Cerebellar cortex (tissue), 1 donor: ENCODE measurements around the gene DNASE1L2.
A peak's percentile ranks its signal among the peaks of the same experiment; 100 is the strongest.

Experiments used
- DNase-seq: peaks from one replicate; pipeline ENCODE4 v3.0.0-alpha.2; 2015; ENCODE audit warnings: low spot score

DNASE1L2 gene

GRCh38 chr16:2226245-2226793 lies 9.9 kb upstream of the DNASE1L2 start:
- no peak for DNase-seq

DNA sequence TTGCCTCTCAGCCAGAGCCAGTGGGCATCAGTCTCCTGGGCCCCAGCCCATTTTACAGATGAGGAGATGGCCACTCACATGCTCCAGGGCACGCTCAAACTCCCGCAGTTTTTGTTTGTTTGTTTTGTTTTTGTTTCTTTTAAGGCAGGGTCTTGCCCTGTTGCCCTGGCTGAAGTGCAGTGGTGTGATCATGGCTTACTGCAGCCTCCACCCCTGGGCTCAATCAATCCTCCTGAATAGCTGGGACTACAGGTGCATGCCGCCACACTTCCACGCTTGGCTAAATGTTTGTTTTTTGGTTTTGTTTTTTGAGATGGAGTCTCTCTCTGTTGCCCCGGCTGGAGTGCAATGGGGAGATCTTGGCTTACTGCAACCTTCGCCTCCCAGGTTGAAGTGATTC lies 9.3 kb upstream of the DNASE1L2 start:
- no peak for DNase-seq

DNA sequence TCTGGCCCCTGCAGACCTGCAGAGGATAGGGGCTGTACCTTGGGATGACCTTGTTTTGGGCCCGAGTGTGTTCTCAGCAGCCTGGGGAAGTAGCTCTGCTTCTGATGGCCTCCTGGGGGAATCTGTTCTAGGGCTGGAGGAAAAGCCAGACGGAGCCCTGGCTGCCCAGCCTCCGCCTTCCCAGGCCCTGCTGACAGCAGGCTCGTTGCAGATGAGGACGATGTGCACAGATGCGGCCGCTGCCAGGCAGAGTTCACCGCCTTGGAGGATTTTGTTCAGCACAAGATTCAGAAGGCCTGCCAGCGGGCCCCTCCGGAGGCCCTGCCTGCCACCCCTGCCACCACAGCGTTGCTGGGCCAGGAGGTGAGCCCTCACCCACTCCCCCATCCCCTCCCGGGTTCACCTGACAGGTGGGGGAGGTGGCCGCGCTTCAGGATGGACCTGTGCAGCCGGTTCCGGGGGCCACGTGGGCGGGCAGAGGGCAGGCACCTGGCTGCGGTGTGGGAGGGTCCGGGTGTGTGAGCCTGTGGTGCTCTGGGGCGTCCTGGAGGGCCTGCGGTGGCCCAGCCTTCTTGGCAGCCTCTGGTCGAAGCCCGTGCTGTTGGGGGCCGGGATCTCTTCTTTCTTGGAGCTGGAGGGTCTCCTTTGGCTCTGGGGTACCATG lies 8.0 kb upstream of the DNASE1L2 start:
- no peak for DNase-seq

DNA sequence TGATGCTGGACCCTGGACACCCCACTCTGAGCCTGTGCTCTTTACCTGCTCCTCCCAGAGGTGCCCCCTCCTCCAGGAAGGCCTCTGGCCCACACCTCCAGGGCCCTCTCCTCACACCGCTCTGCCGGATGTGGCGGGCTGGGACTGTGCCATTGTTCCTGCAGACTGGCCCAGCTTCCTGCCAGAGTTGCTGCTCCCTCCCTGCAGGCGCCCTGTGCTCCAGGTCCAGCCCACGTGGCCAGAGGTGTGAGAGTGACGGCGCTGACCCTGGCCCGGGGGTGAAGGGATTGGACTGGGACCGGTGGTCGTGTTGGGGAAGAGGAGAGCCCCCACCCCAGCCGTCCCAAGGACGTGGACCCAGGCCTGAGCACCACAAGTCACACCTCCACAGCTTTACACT lies 7.2 kb upstream of the DNASE1L2 start:
- DNase-seq, result no peak

DNA sequence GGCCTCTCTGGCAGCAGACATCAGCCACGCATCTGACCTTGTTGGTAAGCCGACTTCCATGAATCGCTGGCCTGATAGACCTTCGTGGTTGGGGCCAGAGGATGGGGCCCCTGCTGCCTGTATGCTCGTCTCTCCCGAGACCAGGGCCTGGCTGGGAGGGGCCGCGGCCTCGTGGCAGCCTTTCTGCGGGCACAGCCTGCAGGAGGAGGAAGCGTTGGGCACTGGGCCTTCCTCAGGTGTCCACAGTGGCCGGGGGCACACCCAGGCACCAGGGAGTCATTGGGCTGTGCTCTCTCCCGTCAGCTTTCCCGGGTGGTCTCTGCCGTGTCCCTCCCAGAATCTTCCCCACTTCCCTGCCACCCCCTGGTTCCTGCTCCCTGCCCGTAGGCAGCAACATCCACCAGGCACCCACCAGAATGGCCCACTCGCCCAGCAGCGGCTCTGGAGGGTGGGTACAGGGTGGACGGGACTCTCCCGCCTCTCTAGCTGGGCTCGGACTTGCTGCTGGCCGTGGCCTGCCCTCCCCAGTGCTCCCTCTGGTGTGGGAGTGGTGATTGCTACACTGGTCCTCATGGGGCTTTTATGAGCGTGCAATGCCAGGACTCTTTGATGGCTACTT lies 6.5 kb upstream of the DNASE1L2 start:
- no peak for DNase-seq

GRCh38 chr16:2230376-2230775 lies 5.9 kb upstream of the DNASE1L2 start:
- no peak for DNase-seq

DNA sequence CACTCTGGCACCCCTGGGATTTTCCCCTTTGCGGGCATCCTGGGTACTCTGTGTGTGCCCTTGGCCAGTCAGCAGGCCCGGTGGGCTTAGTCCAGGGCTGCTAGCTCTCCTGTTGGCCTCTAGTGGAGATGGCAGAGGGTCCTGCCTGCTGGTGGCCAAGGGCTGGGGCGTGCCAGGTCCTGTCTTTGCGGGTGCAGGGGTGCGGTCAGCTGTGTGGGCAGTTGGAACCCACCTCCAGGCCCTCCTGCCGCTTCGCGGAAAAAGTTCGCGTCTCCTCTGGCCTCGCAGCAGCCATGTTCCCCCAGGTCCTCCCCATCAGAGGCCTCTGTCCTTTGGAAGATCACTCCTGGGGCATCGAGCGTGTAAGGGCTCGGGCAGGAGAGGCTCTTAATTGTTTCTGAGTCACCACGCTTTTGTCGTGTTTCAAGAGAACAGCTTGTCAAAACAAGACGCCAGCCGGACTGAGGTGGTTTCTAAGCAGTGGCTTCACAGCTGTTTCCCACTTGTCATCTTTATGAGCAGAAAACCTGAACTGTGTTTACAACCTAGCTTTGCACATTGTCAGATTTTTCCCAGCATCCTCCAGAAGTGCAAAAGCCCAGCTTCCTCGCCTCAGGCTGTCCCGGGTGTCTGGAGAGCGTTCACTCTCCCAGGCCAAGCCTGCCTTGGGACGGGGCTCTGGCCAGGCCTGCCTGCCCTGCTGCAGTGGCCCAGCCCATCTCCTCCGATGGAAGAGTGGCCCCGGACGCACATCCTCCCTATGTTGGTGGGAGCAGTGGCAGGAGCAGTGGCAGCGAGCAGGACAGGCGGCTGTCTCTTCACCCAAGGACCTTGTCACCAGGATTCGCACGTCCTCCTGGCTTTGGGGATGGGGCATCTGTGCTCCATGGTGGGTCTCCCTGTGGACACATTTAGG lies 5.0 kb upstream of the DNASE1L2 start:
- DNase-seq, result no peak

DNA sequence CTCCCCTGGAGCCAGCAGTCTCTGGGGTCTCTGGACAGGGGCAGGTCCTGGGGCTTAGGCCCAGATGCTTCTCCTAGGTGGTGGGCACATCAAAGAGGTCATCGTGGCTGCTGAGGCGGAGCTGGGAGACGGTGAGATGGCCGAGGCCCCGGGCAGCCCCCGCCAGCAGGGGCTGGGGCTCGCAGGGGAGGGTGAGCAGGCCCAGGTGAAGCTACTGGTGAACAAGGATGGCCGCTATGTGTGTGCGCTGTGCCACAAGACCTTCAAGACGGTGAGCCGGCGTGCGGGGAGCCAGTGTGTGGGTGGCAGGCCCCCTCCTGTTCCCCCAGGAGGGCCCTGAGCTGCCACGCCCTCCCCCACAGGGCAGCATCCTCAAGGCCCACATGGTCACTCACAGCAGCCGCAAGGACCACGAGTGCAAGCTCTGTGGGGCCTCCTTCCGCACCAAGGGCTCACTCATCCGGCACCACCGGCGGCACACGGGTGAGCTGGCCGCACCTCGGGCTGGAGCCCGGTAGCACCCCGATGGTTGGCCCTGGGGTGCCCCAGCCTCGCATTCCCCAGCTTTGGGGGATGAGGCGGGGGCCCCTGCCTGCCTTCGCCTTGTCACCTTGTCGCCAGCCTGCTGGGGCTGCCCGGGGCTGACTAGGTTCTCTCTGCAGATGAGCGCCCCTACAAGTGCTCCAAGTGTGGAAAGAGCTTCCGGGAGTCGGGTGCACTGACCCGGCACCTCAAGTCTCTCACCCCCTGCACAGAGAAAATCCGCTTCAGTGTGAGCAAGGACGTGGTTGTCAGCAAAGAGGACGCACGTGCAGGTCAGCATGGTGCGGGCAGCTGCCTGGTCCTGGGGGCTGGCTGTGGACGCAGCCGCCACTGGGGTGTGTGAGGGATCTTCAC lies 3.9 kb upstream of the DNASE1L2 start:
- no peak for DNase-seq

GRCh38 chr16:2233046-2233775 lies 3.0 kb upstream of the DNASE1L2 start:
- DNase-seq, result no peak

DNA sequence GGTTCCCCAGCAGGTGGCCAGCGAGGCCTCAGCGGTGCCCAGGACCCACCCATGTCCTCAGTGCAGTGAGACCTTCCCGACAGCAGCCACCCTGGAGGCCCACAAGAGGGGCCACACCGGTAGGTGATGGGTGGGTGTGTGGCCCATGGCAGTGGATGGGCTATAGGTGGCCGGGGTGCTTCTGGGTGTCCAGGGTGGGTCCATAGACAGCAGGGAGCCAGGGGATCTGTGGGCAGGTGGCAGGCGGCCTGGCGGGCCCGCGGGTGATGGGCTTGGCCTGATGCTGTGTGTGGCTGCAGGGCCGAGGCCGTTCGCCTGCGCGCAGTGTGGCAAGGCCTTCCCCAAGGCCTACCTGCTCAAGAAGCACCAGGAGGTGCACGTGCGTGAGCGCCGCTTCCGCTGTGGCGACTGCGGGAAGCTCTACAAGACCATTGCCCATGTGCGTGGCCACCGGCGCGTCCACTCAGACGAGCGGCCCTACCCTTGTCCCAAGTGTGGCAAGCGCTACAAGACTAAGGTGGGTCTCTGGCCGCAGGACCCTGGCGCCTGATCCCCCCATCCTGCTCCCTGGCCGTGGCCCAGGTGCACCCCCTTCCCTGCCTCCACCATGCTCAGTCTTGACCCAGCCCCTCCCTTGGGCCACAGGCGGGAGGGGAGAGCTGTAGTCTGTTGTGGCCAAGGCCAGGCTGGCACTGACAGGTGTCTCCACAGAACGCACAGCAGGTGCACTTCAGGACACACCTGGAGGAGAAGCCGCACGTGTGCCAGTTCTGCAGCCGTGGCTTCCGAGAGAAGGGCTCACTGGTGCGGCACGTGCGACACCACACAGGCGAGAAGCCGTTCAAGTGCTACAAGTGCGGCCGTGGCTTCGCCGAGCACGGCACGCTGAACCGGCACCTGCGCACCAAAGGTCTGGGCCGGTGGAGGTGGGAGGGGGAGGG lies 2.1 kb upstream of the DNASE1L2 start:
- no peak for DNase-seq

- no peak for DNase-seq
These were observed 1.5 kb upstream of the DNASE1L2 start for GRCh38 chr16:2234813-2235170.

DNA sequence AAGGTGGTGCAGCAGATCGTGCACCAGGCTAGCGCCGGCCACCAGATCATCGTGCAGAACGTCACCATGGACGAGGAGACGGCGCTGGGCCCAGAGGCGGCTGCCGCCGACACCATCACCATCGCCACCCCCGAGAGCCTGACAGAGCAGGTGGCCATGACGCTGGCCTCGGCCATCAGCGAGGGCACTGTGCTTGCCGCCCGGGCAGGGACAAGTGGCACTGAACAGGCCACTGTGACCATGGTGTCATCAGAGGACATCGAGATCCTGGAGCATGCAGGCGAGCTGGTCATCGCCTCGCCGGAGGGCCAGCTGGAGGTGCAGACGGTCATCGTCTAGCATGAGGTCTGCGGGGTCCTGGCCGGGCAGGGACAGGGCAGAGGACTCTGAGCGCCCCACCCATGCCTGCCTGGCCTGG lies 1.0 kb upstream of the DNASE1L2 start:
- DNase-seq, result no peak

- peak; percentile 27 for DNase-seq
These were observed 428 bp upstream of the DNASE1L2 start for GRCh38 chr16:2235695-2236336.

DNA sequence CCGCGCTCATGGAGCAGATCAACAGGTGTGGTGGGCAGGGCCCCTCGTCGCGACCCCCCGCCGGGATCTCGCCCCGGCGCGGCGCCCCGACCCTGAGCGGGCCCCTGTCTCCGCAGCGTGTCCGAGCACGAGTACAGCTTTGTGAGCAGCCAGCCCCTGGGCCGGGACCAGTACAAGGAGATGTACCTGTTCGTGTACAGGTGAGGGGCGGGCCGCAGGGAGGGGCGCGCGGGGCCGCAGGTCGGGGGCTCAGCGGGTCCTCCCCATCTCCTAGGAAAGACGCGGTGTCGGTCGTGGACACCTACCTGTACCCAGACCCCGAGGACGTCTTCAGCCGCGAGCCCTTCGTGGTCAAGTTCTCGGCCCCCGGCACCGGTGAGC lies 848 bp downstream of the DNASE1L2 start:
- no peak for DNase-seq

DNA sequence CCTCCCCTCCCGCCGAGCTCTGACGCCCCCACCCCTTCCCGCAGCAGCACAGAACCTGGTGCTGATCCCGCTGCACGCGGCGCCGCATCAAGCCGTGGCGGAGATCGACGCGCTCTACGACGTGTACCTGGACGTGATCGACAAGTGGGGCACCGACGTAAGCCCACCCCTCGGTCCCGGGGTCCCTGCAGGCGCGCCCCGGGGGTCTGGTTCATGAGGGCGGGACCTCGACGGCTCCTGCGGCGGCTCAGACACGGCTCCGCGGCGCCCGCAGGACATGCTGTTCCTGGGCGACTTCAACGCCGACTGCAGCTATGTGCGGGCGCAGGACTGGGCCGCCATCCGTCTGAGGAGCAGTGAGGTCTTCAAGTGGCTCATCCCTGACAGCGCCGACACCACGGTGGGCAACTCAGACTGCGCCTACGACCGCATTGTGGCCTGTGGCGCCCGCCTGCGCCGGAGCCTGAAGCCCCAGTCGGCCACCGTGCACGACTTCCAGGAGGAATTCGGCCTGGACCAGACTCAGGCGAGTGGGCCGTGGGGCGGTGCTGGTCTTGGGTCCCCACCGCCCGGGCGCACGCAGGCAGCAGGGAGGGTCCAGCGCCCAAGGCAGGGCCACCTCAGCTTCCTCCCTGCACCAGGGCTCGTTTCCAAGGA lies 1.4 kb downstream of the DNASE1L2 start:
- no peak for DNase-seq

- no peak for DNase-seq
These were observed 2.0 kb downstream of the DNASE1L2 start for GRCh38 chr16:2238150-2238837.

DNA sequence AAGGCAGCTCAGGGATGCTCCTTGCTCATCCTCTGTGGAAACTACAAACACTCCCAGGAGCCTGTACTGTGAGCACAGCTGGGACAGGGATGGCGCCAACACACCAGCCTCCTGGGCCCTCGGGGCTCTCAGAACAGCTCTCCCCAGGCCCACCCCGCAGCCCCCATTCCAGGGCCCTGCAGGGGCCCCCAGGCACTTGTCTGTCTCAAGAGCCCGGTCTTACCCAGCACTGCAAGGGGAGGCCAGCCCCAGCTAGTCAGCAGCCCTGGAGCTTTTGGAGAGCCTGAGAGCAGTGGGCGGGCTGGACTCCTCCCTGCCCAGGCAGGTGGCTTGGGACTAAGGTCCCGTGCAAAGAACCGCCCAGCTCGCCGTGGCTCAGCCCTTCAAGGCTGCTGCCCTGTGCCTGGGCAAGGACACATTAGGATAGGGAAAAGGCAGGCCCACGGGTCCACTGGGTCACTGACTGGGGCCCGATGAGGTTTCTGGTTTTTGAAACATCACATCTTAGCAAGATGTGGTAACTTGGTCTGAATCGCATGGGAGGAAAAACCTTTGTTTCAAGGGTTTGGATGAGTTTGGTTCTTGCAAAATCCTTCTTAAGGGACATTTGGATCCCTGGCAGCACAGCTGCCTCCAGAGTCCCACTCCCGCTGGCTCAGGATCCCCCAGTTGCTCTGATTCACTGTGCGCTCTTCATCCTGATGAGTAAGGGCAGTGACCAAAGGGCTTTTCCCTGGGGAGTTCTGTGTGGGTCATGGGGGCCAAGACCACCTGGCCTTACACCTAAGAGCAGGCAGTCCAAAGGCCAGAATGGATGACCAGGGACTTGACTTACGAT lies 2.8 kb downstream of the DNASE1L2 start:
- DNase-seq, result peak; percentile 28
